Naive thymus-derived CD4-positive, alpha-beta T cell (primary cell): Measurements from ENCODE around the gene CREB3L2. TPM values are rescaled to one million over a fixed set of nuclear protein-coding genes. Genes with fewer than 3 reads are reported as not detected.

ENCODE experiments used
- ATAC-seq: fragments of 150-1000 bp; cut with Tn5 transposase; 2 replicates; pipeline ENCODE4 v1.10.0; 2021; ENCODE audit warnings: mild to moderate bottlenecking, moderate library complexity
- CTCF ChIA-PET: fragments of 350-600 bp; sonication (Branson Sonifier 250); formaldehyde crosslinking; loops from one replicate; lab custom pipeline; 2021; ENCODE audit warnings: antibody characterized with exemption; lab: Charles Lee
- POLR2A ChIA-PET: fragments of 350-600 bp; sonication (Branson Sonifier 250); formaldehyde crosslinking; loops from one replicate; lab custom pipeline; 2021; ENCODE audit warnings: antibody characterized with exemption, inconsistent platforms; lab: Charles Lee
- DNase-seq, 9 donors: peaks; one replicate each; pipeline versions ENCODE4 v3.0.0 to v3.0.0-alpha.2; 2020 to 2022; ENCODE audit warnings: mixed read lengths in 1 of 9
- H3K27ac ChIP-seq: one replicate; pipeline ENCODE4 v1.7.0; 2013; ENCODE audit warnings: mild to moderate bottlenecking, low read depth, low read length, moderate library complexity
- H3K27me3 ChIP-seq, 2 donors: one replicate each; pipeline ENCODE4 v1.7.0; 2013; ENCODE audit warnings: low read length in 2 of 2, mild to moderate bottlenecking in 2 of 2, moderate library complexity in 2 of 2; ENCODE audit not compliant: control insufficient read depth in 2 of 2, insufficient read depth in 2 of 2
- H3K36me3 ChIP-seq, 3 experiments: 1 replicate in 2 of 3; 2 replicates in 1 of 3; pipeline ENCODE4 v1.7.0; 2013; ENCODE audit warnings: low read length in 3 of 3, mild to moderate bottlenecking in 3 of 3, moderate library complexity in 1 of 3; ENCODE audit not compliant: insufficient read depth in 3 of 3, control insufficient read depth in 2 of 3
- H3K4me1 ChIP-seq, 2 donors: one replicate each; pipeline ENCODE4 v1.7.0; 2013; ENCODE audit warnings: low read length in 2 of 2, mild to moderate bottlenecking in 2 of 2, moderate library complexity in 1 of 2; ENCODE audit not compliant: control insufficient read depth in 2 of 2, insufficient read depth in 2 of 2
- H3K4me3 ChIP-seq: 2 replicates; pipeline ENCODE4 v1.7.0; 2013; ENCODE audit warnings: mild to moderate bottlenecking, low read length
- H3K9me3 ChIP-seq, 3 experiments: 1 replicate in 2 of 3; 2 replicates in 1 of 3; pipeline ENCODE4 v1.7.0; 2013; ENCODE audit warnings: low read length in 3 of 3; ENCODE audit not compliant: control insufficient read depth in 2 of 3
- H3K27ac Mint-ChIP-seq, 9 donors: one replicate each; pipeline ENCODE4 v1.8.0; 2020 to 2022; ENCODE audit warnings: mixed read lengths in 9 of 9, mild to moderate bottlenecking in 8 of 9, moderate library complexity in 5 of 9, inconsistent platforms in 2 of 9
- H3K27me3 Mint-ChIP-seq, 5 donors: one replicate each; pipeline ENCODE4 v1.8.0; 2021 to 2022; ENCODE audit warnings: mixed read lengths in 5 of 5, mild to moderate bottlenecking in 1 of 5
- H3K36me3 Mint-ChIP-seq, 5 donors: one replicate each; pipeline ENCODE4 v1.8.0; 2020 to 2022; ENCODE audit warnings: mixed read lengths in 5 of 5, mild to moderate bottlenecking in 3 of 5, inconsistent platforms in 1 of 5
- H3K4me1 Mint-ChIP-seq, 7 donors: one replicate each; pipeline ENCODE4 v1.8.0; 2020 to 2022; ENCODE audit warnings: mixed read lengths in 7 of 7, mild to moderate bottlenecking in 3 of 7, inconsistent platforms in 1 of 7
- H3K4me3 Mint-ChIP-seq, 10 donors: one replicate each; pipeline ENCODE4 v1.8.0; 2020 to 2022; ENCODE audit warnings: mild to moderate bottlenecking in 10 of 10, mixed read lengths in 10 of 10, moderate library complexity in 6 of 10, inconsistent platforms in 2 of 10
- H3K9me3 Mint-ChIP-seq, 11 donors: one replicate each; pipeline ENCODE4 v1.8.0; 2020 to 2022; ENCODE audit warnings: mixed read lengths in 11 of 11, mild to moderate bottlenecking in 4 of 11, inconsistent platforms in 1 of 11, moderate library complexity in 1 of 11
- intact Hi-C, 2 donors: fragments of 100-400 bp; cut with micrococcal nuclease; formaldehyde crosslinking; loops; one replicate each; pipeline ENCODE4 v1.15.1; 2023
- polyA plus RNA-seq, 2 donors: library from polyadenylated mRNA; unstranded; fragments of 300-500 nt; fragmentation: Illumina TruSeq; gene quantifications; one replicate each; pipeline ENCODE4 v1.2.3, GENCODE V29; 2021
- total RNA-seq, 6 experiments: library from RNA in 5 of 6; stranded (reverse) in 5 of 6; gene quantifications; 1 replicate in 5 of 6; 2 replicates in 1 of 6; pipeline ENCODE4 v1.2.3 and lab custom pipeline; 2021 to 2026

CREB3L2 gene
- total and polyA plus RNA-seq, 7 experiments from 2014 or later, result 5.3 to 46.2 (median 18.1) TPM

- peaks cover 0 to 53% (median 7%) of the 10 kb centered on the region in 3 experiments for H3K36me3 ChIP-seq
Observed at GRCh38 chr7:137881607-137882260, 120.2 kb downstream of the CREB3L2 start.

DNA sequence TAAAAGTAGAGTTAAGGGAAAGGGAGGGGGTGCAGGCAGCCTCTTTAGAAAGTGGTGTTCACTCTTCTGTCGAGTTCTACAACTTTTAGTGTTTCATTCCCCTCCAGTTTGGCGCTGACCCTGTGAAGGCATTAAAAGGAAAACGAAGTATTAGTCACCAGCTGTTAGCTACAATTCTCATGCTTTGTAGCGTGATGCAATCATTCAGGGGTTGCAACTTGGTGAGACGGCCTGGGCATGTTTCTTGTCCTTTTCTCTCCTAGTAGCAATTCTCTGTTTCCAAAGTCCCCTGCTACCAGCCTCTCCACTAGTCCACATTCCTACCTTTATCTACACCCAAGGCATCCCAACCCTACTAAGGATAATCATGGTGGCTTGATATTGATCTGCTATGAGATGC lies 121.5 kb downstream of the CREB3L2 start:
- no peak for ATAC-seq
- Histone ChIP-seq H3K4me1 (no peaks in the 10 kb centered on the region), H3K9me3 (no peaks in the 10 kb centered on the region), H3K4me3 (no peak overlapping the region), H3K36me3 (peaks cover 0 to 51% (median 7%) of the 10 kb centered on the region in 3 experiments), H3K27me3 (no peaks in the 10 kb centered on the region), H3K27ac (no peak overlapping the region)
- Mint-ChIP-seq H3K9me3 (peaks cover 0 to 6% (median 0%) of the 10 kb centered on the region in 11 donors), H3K4me3 (no peak overlapping the region), H3K4me1 (peaks cover 0 to 16% (median 0%) of the 10 kb centered on the region in 7 donors), H3K27ac (no peak overlapping the region), H3K36me3 (peaks cover 23 to 89% (median 61%) of the 10 kb centered on the region in 5 donors), H3K27me3 (no peaks in the 10 kb centered on the region)
- ChIA-PET POLR2A (no interaction called here), CTCF (no interaction called here)
- DNase-seq, result no peak
- intact Hi-C loops, result no loop called here

More at GRCh38 chr7:137881607-137882260, 120.2 kb downstream of the CREB3L2 start:
- no peaks in the 10 kb centered on the region for H3K4me1 ChIP-seq
- ChIA-PET POLR2A (no interaction called here), CTCF (no interaction called here)
- DNase-seq (no peak), ATAC-seq (no peak)
- intact Hi-C loops, result no loop called here
- no peaks in the 10 kb centered on the region for H3K9me3 ChIP-seq
- Mint-ChIP-seq H3K4me1 (peaks cover 0 to 22% (median 0%) of the 10 kb centered on the region in 7 donors), H3K27ac (no peak overlapping the region), H3K4me3 (no peak overlapping the region), H3K27me3 (no peaks in the 10 kb centered on the region), H3K36me3 (peaks cover 25 to 86% (median 61%) of the 10 kb centered on the region in 5 donors), H3K9me3 (peaks cover 0 to 6% (median 0%) of the 10 kb centered on the region in 11 donors)
- H3K27me3 ChIP-seq, result no peaks in the 10 kb centered on the region
- no peak overlapping the region for H3K27ac ChIP-seq
- no peak overlapping the region for H3K4me3 ChIP-seq

GRCh38 chr7:137879357-137880158 lies 122.3 kb downstream of the CREB3L2 start:
- Mint-ChIP-seq H3K4me1 (peaks cover 0 to 16% (median 0%) of the 10 kb centered on the region in 7 donors), H3K4me3 (no peak overlapping the region), H3K27me3 (no peaks in the 10 kb centered on the region), H3K9me3 (peaks cover 0 to 6% (median 0%) of the 10 kb centered on the region in 11 donors), H3K27ac (peak overlapping the region in 1 of 9 donors; percentile 39), H3K36me3 (peaks cover 23 to 86% (median 57%) of the 10 kb centered on the region in 5 donors)
- H3K27me3 ChIP-seq, result no peaks in the 10 kb centered on the region
- H3K4me1 ChIP-seq, result no peaks in the 10 kb centered on the region
- no peak overlapping the region for H3K27ac ChIP-seq
- intact Hi-C loops, result no loop called here
- no peak for ATAC-seq
- peaks cover 0 to 42% (median 7%) of the 10 kb centered on the region in 3 experiments for H3K36me3 ChIP-seq
- ChIA-PET POLR2A (no interaction called here), CTCF (no interaction called here)
- H3K4me3 ChIP-seq, result no peak overlapping the region
- DNase-seq, result no peak
- no peaks in the 10 kb centered on the region for H3K9me3 ChIP-seq

GRCh38 chr7:137878333-137878961 lies 123.4 kb downstream of the CREB3L2 start:
- ATAC-seq, result no peak
- CTCF ChIA-PET, result no interaction called here
- Mint-ChIP-seq H3K36me3 (peaks cover 23 to 86% (median 53%) of the 10 kb centered on the region in 5 donors), H3K4me3 (no peak overlapping the region), H3K4me1 (peaks cover 0 to 23% (median 0%) of the 10 kb centered on the region in 7 donors), H3K27ac (no peak overlapping the region), H3K27me3 (no peaks in the 10 kb centered on the region), H3K9me3 (peaks cover 0 to 6% (median 0%) of the 10 kb centered on the region in 11 donors)
- intact Hi-C loops, result no loop called here
- Histone ChIP-seq H3K27me3 (no peaks in the 10 kb centered on the region), H3K4me3 (no peak overlapping the region), H3K27ac (no peak overlapping the region), H3K9me3 (no peaks in the 10 kb centered on the region), H3K36me3 (peaks cover 0 to 40% (median 7%) of the 10 kb centered on the region in 3 experiments), H3K4me1 (no peaks in the 10 kb centered on the region)
- DNase-seq, result no peak
- POLR2A ChIA-PET, result no interaction called here

DNA sequence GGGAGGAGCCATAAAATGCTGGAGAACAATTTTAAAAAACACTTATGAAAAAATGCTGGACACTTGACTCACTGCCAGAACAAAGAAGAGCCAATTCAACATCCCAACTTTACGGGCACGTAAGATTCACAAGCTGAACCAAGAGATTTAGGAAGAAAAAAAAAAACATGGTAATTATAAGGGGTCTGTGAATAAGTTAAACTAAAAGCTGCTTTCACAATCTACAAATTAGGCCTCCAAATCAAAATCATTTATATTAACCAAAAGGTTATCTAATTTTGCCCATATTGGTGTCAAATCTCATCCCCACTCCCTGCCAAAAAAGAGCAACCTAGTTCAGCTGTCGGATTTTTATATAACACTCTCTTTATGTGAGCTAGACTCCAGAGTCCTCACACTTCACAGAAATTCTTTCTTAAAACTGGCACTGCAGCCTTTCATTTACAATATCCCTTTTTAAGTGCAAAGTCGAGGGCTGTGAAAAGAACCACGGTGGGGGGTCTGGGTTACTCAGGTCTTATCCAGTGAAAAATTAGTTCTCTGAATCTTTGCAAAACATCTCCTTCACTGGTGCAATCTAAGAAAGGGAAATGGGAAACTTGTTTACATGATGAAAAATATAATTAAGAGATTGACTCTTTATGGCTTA lies 124.7 kb downstream of the CREB3L2 start:
- ChIA-PET CTCF (interaction anchor here (0.6 kb wide), 1 partner anchor 38 kb away, joined by 6 read pairs; no protein-coding TSS in a partner anchor), POLR2A (no interaction called here)
- H3K9me3 ChIP-seq, result no peaks in the 10 kb centered on the region
- no peak overlapping the region for H3K4me3 ChIP-seq
- no peak overlapping the region for H3K27ac ChIP-seq
- H3K36me3 Mint-ChIP-seq, result peaks cover 19 to 80% (median 45%) of the 10 kb centered on the region in 5 donors
- peaks cover 0 to 5% (median 0%) of the 10 kb centered on the region in 11 donors for H3K9me3 Mint-ChIP-seq
- H3K36me3 ChIP-seq, result peaks cover 0 to 29% (median 7%) of the 10 kb centered on the region in 3 experiments
- no peak overlapping the region for H3K4me3 Mint-ChIP-seq
- H3K27ac Mint-ChIP-seq, result no peak overlapping the region
- no peak for DNase-seq
- H3K27me3 Mint-ChIP-seq, result no peaks in the 10 kb centered on the region
- intact Hi-C loops, result no loop called here
- no peaks in the 10 kb centered on the region for H3K27me3 ChIP-seq
- peaks cover 0 to 22% (median 0%) of the 10 kb centered on the region in 7 donors for H3K4me1 Mint-ChIP-seq
- ATAC-seq, result no peak
- H3K4me1 ChIP-seq, result no peaks in the 10 kb centered on the region

DNA sequence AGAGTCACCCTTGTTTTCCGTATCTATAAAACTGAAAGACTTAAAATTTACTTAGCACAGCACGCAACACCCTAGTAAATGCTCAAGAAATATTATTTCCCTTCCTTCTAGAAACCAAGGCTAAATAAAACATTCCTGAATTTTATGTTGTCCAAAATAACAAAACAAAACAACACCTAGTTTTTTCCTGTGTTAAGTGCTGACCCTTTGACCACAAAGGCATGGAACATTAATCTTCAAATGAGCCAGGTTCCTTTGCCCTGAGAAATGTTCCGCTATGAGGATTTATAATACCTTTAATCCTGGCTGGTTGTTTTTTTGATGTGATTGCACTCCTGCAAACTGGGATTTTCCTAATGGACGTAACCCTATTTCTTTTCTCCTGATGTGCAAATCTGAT lies 126.1 kb downstream of the CREB3L2 start:
- H3K27ac Mint-ChIP-seq, result no peak overlapping the region
- peaks cover 16 to 75% (median 37%) of the 10 kb centered on the region in 5 donors for H3K36me3 Mint-ChIP-seq
- Histone ChIP-seq H3K36me3 (peaks cover 0 to 16% (median 0%) of the 10 kb centered on the region in 3 experiments), H3K9me3 (no peaks in the 10 kb centered on the region), H3K4me3 (no peak overlapping the region), H3K27me3 (no peaks in the 10 kb centered on the region), H3K27ac (no peak overlapping the region), H3K4me1 (no peaks in the 10 kb centered on the region)
- CTCF ChIA-PET, result no interaction called here
- DNase-seq, result no peak
- ATAC-seq, result no peak
- peaks cover 0 to 20% (median 0%) of the 10 kb centered on the region in 7 donors for H3K4me1 Mint-ChIP-seq
- POLR2A ChIA-PET, result no interaction called here
- intact Hi-C loops, result no loop called here
- H3K27me3 Mint-ChIP-seq, result no peaks in the 10 kb centered on the region
- peaks cover 0 to 1% (median 0%) of the 10 kb centered on the region in 11 donors for H3K9me3 Mint-ChIP-seq
- H3K4me3 Mint-ChIP-seq, result no peak overlapping the region
